HG02981 (cell line): ENCODE data around the gene LDB3.

Experiments
- ATAC-seq: cut with Tn5 transposase; IDR thresholded peaks from one replicate; pipeline ENCODE4 v1.9.1; 2021; ENCODE audit warnings: mild to moderate bottlenecking, moderate library complexity; ENCODE audit not compliant: unreplicated experiment

LDB3 gene

GRCh38 chr10:86663576-86664339 lies 4.6 kb upstream of the LDB3 start:
- no peak for ATAC-seq

- no peak for ATAC-seq
Observed at GRCh38 chr10:86664341-86665217, 3.7 kb upstream of the LDB3 start.

GRCh38 chr10:86665218-86665607 lies 3.1 kb upstream of the LDB3 start:
- ATAC-seq: no peak

GRCh38 chr10:86665868-86666267 lies 2.4 kb upstream of the LDB3 start:
- ATAC-seq: no peak

- ATAC-seq: no peak
Observed at GRCh38 chr10:86666538-86666937, 1.8 kb upstream of the LDB3 start.

- no peak for ATAC-seq
Observed at GRCh38 chr10:86667421-86668181, 710 bp upstream of the LDB3 start.

- no peak for ATAC-seq
Observed at GRCh38 chr10:86670290-86670811, 2.0 kb downstream of the LDB3 start.

- no peak for ATAC-seq
Observed at GRCh38 chr10:86670876-86671275, 2.6 kb downstream of the LDB3 start.

- ATAC-seq: no peak
Observed at GRCh38 chr10:86671419-86671818, 3.1 kb downstream of the LDB3 start.

- ATAC-seq: no peak
Observed at GRCh38 chr10:86671985-86672710, 3.8 kb downstream of the LDB3 start.

GRCh38 chr10:86673216-86673826 lies 5.0 kb downstream of the LDB3 start:
- ATAC-seq: no peak

GRCh38 chr10:86673827-86674581 lies 5.7 kb downstream of the LDB3 start:
- no peak for ATAC-seq

GRCh38 chr10:86674912-86675311 lies 6.6 kb downstream of the LDB3 start:
- no peak for ATAC-seq

- no peak for ATAC-seq
Observed at GRCh38 chr10:86677374-86677773, 9.1 kb downstream of the LDB3 start.

- no peak for ATAC-seq
Observed at GRCh38 chr10:86678999-86679792, 10.9 kb downstream of the LDB3 start.

- no peak for ATAC-seq
Observed at GRCh38 chr10:86681047-86681446, 12.7 kb downstream of the LDB3 start.

- no peak for ATAC-seq
Observed at GRCh38 chr10:86681722-86682386, 13.5 kb downstream of the LDB3 start.

GRCh38 chr10:86682675-86683074 lies 14.4 kb downstream of the LDB3 start:
- ATAC-seq: no peak
